H1 (cell line): ENCODE results near the gene EPHA5. TPM values are rescaled to one million over a fixed set of nuclear protein-coding genes. Genes with fewer than 3 reads are reported as not detected.

Source experiments
- CTCF ChIA-PET: fragments of 300-600 bp; sonication (Branson Sonifier 250); formaldehyde crosslinking; loops from one replicate; lab custom pipeline; 2021; ENCODE audit not compliant: partially characterized antibody; lab: Charles Lee
- POLR2A ChIA-PET: fragments of 300-600 bp; sonication (Branson Sonifier 250); formaldehyde crosslinking; loops from one replicate; lab custom pipeline; 2021; ENCODE audit warnings: inconsistent platforms; ENCODE audit not compliant: partially characterized antibody; lab: Charles Lee
- DNase-seq, 2 experiments: peaks; one replicate each; pipeline versions ENCODE4 v3.0.0 to v3.0.0-alpha.2; 2010 to 2022; ENCODE audit warnings: low spot score in 2 of 2, low read depth in 1 of 2, mixed read lengths in 1 of 2
- FAIRE-seq: peaks from 2 replicates; lab custom pipeline; 2011; peaks lifted over from hg19 to GRCh38; lab: Jason Lieb, UNC
- H2AFZ ChIP-seq: 2 replicates; pipeline ENCODE4 v1.8.1; 2012; ENCODE audit warnings: low read length, inconsistent platforms
- H2AK5ac ChIP-seq: 2 replicates; pipeline ENCODE4 v1.6.1; 2013; ENCODE audit warnings: low read depth, low read length
- H2BK120ac ChIP-seq: replicated peaks from 2 replicates; pipeline ENCODE3; 2013; ENCODE audit warnings: low read depth, low read length, inconsistent platforms
- H2BK12ac ChIP-seq: 2 replicates; pipeline ENCODE4 v1.6.1; 2013; ENCODE audit warnings: low read depth, low read length
- H2BK15ac ChIP-seq: 2 replicates; pipeline ENCODE4 v1.6.1; 2013; ENCODE audit warnings: low read length
- H2BK20ac ChIP-seq: 2 replicates; pipeline ENCODE4 v1.6.1; 2013; ENCODE audit warnings: low read length
- H2BK5ac ChIP-seq: 2 replicates; pipeline ENCODE4 v1.6.1; 2013; ENCODE audit warnings: low read depth, low read length
- H3K14ac ChIP-seq: 2 replicates; pipeline ENCODE4 v1.6.1; 2013; ENCODE audit warnings: inconsistent platforms; ENCODE audit not compliant: insufficient read length
- H3K18ac ChIP-seq: 2 replicates; pipeline ENCODE4 v1.6.1; 2013; ENCODE audit warnings: low read length; ENCODE audit errors: extremely low read depth
- H3K23ac ChIP-seq: 2 replicates; pipeline ENCODE4 v1.6.1; 2013; ENCODE audit warnings: inconsistent platforms; ENCODE audit not compliant: insufficient read length
- H3K23me2 ChIP-seq: 2 replicates; pipeline ENCODE4 v1.6.1; 2013; ENCODE audit warnings: low read depth, low read length
- H3K27ac ChIP-seq: 2 replicates; pipeline ENCODE4 v1.6.1; 2011; ENCODE audit warnings: low read depth, low read length, inconsistent platforms
- H3K27me3 ChIP-seq, 4 experiments: replicated peaks in 1 of 4; 1 replicate in 1 of 4; 2 replicates in 3 of 4; pipeline versions ENCODE4 v1.6.1 to v1.8.1; 2011 to 2013; ENCODE audit warnings: low read length in 3 of 4, mild to moderate bottlenecking in 3 of 4, inconsistent platforms in 2 of 4, mixed read lengths in 2 of 4, moderate library complexity in 1 of 4; ENCODE audit not compliant: control insufficient read depth in 3 of 4, insufficient read depth in 3 of 4; ENCODE audit errors: extremely low read depth in 1 of 4
- H3K36me3 ChIP-seq, 4 experiments: 2 replicates each; pipeline versions ENCODE4 v1.6.1 to v1.8.1; 2011 to 2013; ENCODE audit warnings: mild to moderate bottlenecking in 4 of 4, low read length in 3 of 4, moderate library complexity in 2 of 4, control low read depth in 1 of 4, inconsistent platforms in 1 of 4; ENCODE audit not compliant: insufficient read depth in 4 of 4, control insufficient read depth in 2 of 4
- H3K4ac ChIP-seq: replicated peaks from 2 replicates; pipeline ENCODE3; 2013; ENCODE audit warnings: low read length, low read depth, mixed read lengths, inconsistent platforms; ENCODE audit not compliant: insufficient read length
- H3K4me1 ChIP-seq, 4 experiments: replicated peaks in 1 of 4; 1 replicate in 1 of 4; 2 replicates in 3 of 4; pipeline versions ENCODE4 v1.6.1 to v1.8.1; 2011 to 2013; ENCODE audit warnings: low read length in 3 of 4, inconsistent platforms in 2 of 4, mixed read lengths in 1 of 4; ENCODE audit not compliant: insufficient read depth in 4 of 4, control insufficient read depth in 3 of 4
- H3K4me2 ChIP-seq, 2 experiments: 2 replicates each; pipeline versions ENCODE4 v1.6.1 to v1.8.1; 2011 to 2013; ENCODE audit warnings: low read depth in 2 of 2, low read length in 2 of 2, control low read depth in 1 of 2, inconsistent platforms in 1 of 2, mild to moderate bottlenecking in 1 of 2; ENCODE audit not compliant: insufficient read depth in 1 of 2
- H3K4me3 ChIP-seq, 4 experiments: fragments of 200-600, 300-600 bp in 1 of 4; sonication (generic), shearing (Covaris generic), sonication (Bioruptor Twin) in 1 of 4; 2 replicates each; pipeline versions ENCODE4 v1.5.1 to v1.8.1; 2011 to 2016; ENCODE audit warnings: low read length in 4 of 4, low read depth in 3 of 4, control low read depth in 2 of 4, inconsistent platforms in 2 of 4, mild to moderate bottlenecking in 2 of 4, mixed read lengths in 1 of 4, moderate library complexity in 1 of 4; ENCODE audit not compliant: insufficient read depth in 2 of 4; ENCODE audit errors: extremely low read depth in 1 of 4
- H3K56ac ChIP-seq: replicated peaks from 2 replicates; pipeline ENCODE3; 2013; ENCODE audit warnings: low read depth, mild to moderate bottlenecking, mixed read lengths, low read length, inconsistent platforms; ENCODE audit not compliant: insufficient read length
- H3K79me1 ChIP-seq: 2 replicates; pipeline ENCODE4 v1.6.1; 2013; ENCODE audit warnings: low read depth, low read length, control low read depth
- H3K79me2 ChIP-seq, 2 experiments: 2 replicates each; pipeline versions ENCODE4 v1.6.1 to v1.8.1; 2012 to 2013; ENCODE audit warnings: low read length in 2 of 2, mild to moderate bottlenecking in 2 of 2, inconsistent platforms in 1 of 2; ENCODE audit not compliant: insufficient read depth in 2 of 2, control insufficient read depth in 1 of 2
- H3K9ac ChIP-seq, 4 experiments: replicated peaks in 1 of 4; 1 replicate in 1 of 4; 2 replicates in 3 of 4; pipeline versions ENCODE4 v1.6.1 to v1.8.1; 2011 to 2013; ENCODE audit warnings: low read depth in 3 of 4, low read length in 3 of 4, control low read depth in 2 of 4, mild to moderate bottlenecking in 2 of 4, moderate library complexity in 2 of 4, inconsistent platforms in 1 of 4; ENCODE audit errors: extremely low read depth in 1 of 4
- H3K9me3 ChIP-seq, 2 experiments: 2 replicates each; pipeline versions ENCODE4 v1.6.1 to v1.8.1; 2012 to 2013; ENCODE audit warnings: mild to moderate bottlenecking in 2 of 2, moderate library complexity in 2 of 2, control low read depth in 1 of 2, inconsistent platforms in 1 of 2, low read depth in 1 of 2, low read length in 1 of 2, mixed read lengths in 1 of 2; ENCODE audit not compliant: insufficient read depth in 2 of 2
- H4K20me1 ChIP-seq, 2 experiments: replicated peaks in 1 of 2; 2 replicates each; pipeline versions ENCODE3 to v1.8.1; 2011 to 2013; ENCODE audit warnings: inconsistent platforms in 2 of 2, low read length in 2 of 2, mild to moderate bottlenecking in 1 of 2; ENCODE audit not compliant: insufficient read depth in 2 of 2, control insufficient read depth in 1 of 2
- H4K5ac ChIP-seq: 2 replicates; pipeline ENCODE4 v1.6.1; 2013; ENCODE audit warnings: low read length, low read depth, mixed read lengths, inconsistent platforms; ENCODE audit not compliant: insufficient read length
- H4K8ac ChIP-seq: 2 replicates; pipeline ENCODE4 v1.8.0; 2013; ENCODE audit warnings: mild to moderate bottlenecking, moderate library complexity, low read length, inconsistent platforms; ENCODE audit not compliant: insufficient read depth; ENCODE audit errors: extremely low read depth
- H4K91ac ChIP-seq: replicated peaks from 2 replicates; pipeline ENCODE3; 2013; ENCODE audit warnings: low read length, mixed read lengths, inconsistent platforms; ENCODE audit not compliant: insufficient read length
- ATF2 ChIP-seq: IDR thresholded peaks from 2 replicates; pipeline ENCODE4 v1.6.1; 2012; ENCODE audit warnings: low read length, inconsistent platforms
- EZH2 ChIP-seq: fragments of 200-600 bp; sonication (generic); IDR thresholded peaks from 2 replicates; pipeline ENCODE4 v1.7.1; 2012; ENCODE audit warnings: low read depth, mild to moderate bottlenecking, moderate library complexity, low read length, inconsistent platforms; ENCODE audit not compliant: severe bottlenecking
- KDM4A ChIP-seq: IDR thresholded peaks from one replicate; pipeline ENCODE4 v1.7.1; 2012; ENCODE audit warnings: low read depth, mild to moderate bottlenecking, moderate library complexity, low read length, inconsistent platforms; ENCODE audit not compliant: severe bottlenecking
- SIN3A ChIP-seq, 2 experiments: IDR thresholded peaks in 1 of 2; conservative IDR thresholded peaks in 1 of 2; 2 replicates each; pipeline ENCODE4 v1.6.1; 2011 to 2012; ENCODE audit warnings: low read length in 2 of 2, improper control_type of control experiment in 1 of 2, low read depth in 1 of 2, mild to moderate bottlenecking in 1 of 2
- SIRT6 ChIP-seq: IDR thresholded peaks from one replicate; pipeline ENCODE4 v1.7.1; 2012; ENCODE audit warnings: low read length, inconsistent platforms
- SP2 ChIP-seq: IDR thresholded peaks from 2 replicates; pipeline ENCODE4 v1.6.1; 2012; ENCODE audit warnings: mild to moderate bottlenecking, low read length, inconsistent platforms
- WGBS, 2 experiments: shearing (Covaris generic) in 1 of 2; methylation state at CpG; one replicate each; pipeline versions ENCODE4 v1.1.6 to v1.1.7; 2013 to 2015; ENCODE audit warnings: low lambda C conversion rate in 2 of 2, mixed read lengths in 2 of 2, inconsistent platforms in 1 of 2, low coverage in 1 of 2, missing lambda C conversion rate in 1 of 2; ENCODE audit not compliant: insufficient replicate concordance in 2 of 2, insufficient coverage in 1 of 2, insufficient read length in 1 of 2; ENCODE audit errors: extremely low coverage in 1 of 2, missing lambda C conversion rate in 1 of 2; 5-methylcytosine and 5-hydroxymethylcytosine counted together
- polyA plus RNA-seq, 7 experiments: library from polyadenylated mRNA; depleted of rRNA in 3 of 7; stranded (reverse) in 5 of 7; unstranded in 2 of 7; fragments of >200 nt in 5 of 7; fragments of 200-250 nt in 2 of 7; gene quantifications; 1 replicate in 5 of 7; 2 replicates in 1 of 7; 4 replicates in 1 of 7; pipeline versions ENCODE4 v1.2.1 to v1.2.3, GENCODE V29; 2011 to 2013; ENCODE audit warnings: missing spikeins in 2 of 7, mixed read lengths in 2 of 7
- total RNA-seq: library from RNA; stranded (reverse); fragmentation: NEBNext Ultra II Directional; extraction: Animal tissue kit (Norgen Biotek cat#: 25700); gene quantifications from 2 replicates; pipeline ENCODE4 v1.2.1, GENCODE V29; 2021
- TF ChIP-seq, protein P1 (sequence below): IDR thresholded peaks from 2 replicates; pipeline ENCODE4 v1.6.1; 2012; ENCODE audit warnings: inconsistent platforms
- TF ChIP-seq, protein P2 (sequence below): IDR thresholded peaks from 2 replicates; pipeline ENCODE4 v1.6.1; 2012; ENCODE audit warnings: inconsistent platforms

Gene EPHA5
- total and polyA plus RNA-seq, 2 of the 8 experiments (the other 6 are each of a cell fraction or from before 2014, with no cell fraction given) = 0.03 to 0.11 TPM

GRCh38 chr4:65669111-65670019 is 924 bp downstream of the EPHA5 start:
- Histone ChIP-seq H3K56ac (no peak overlapping the region), H3K79me2 (no peaks in the 10 kb centered on the region), H3K79me1 (no peaks in the 10 kb centered on the region), H3K23me2 (peaks cover 27% of the 10 kb centered on the region), H3K36me3 (no peaks in the 10 kb centered on the region), H4K5ac (no peak overlapping the region), H2AFZ (peak overlapping the region; percentile 31; the same call in 1 of the 2 replicates), H4K91ac (no peak overlapping the region), H3K9me3 (no peaks in the 10 kb centered on the region), H3K18ac (no peak overlapping the region), H3K27me3 (peaks cover 25 to 62% (median 44%) of the 10 kb centered on the region in 4 experiments), H3K9ac (no peak overlapping the region), H3K4me1 (peaks cover 5 to 18% (median 7%) of the 10 kb centered on the region in 4 experiments; a peak in 6 of 7 replicates), H4K20me1 (no peaks in the 10 kb centered on the region), H3K4ac (no peak overlapping the region), H3K14ac (no peak overlapping the region), H4K8ac (no peak overlapping the region), H3K23ac (no peak overlapping the region), H2BK15ac (no peak overlapping the region), H3K4me3 (peak overlapping the region; percentile 24 to 58 (median 52)), H2BK5ac (no peak overlapping the region), H3K4me2 (peak overlapping the region; percentile 77 to 99), H2BK120ac (no peak overlapping the region), H3K27ac (no peak overlapping the region), H2AK5ac (no peak overlapping the region), H2BK20ac (no peak overlapping the region), H2BK12ac (0 out of 2 replicates have a peak overlapping the region, but pooled peaks have one; percentile 30)
- FAIRE-seq (no peak), DNase-seq (peak in 1 of 2 experiments; percentile 71)
- 3% methylated on average over 45 of the region's 60 CpGs; no CpG with 5 or more reads in 1 of the 2 experiments for WGBS, 2 experiments
- POLR2A ChIA-PET = no interaction called here
- CTCF ChIA-PET = interaction anchor here (0.6 to 2.1 kb wide), 2 partner anchors 12 to 798 kb away, joined by 3 to 7 read pairs; no protein-coding TSS in a partner anchor
- TF ChIP-seq, protein P1, sequence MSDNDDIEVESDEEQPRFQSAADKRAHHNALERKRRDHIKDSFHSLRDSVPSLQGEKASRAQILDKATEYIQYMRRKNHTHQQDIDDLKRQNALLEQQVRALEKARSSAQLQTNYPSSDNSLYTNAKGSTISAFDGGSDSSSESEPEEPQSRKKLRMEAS = peak; percentile 92
- no peak for TF ChIP-seq SP2
- TF ChIP-seq EZH2 = peak; percentile 57
- TF ChIP-seq ATF2 = no peak
- no peak for TF ChIP-seq SIRT6
- TF ChIP-seq KDM4A = peak; percentile 62
- TF ChIP-seq, protein P2, sequence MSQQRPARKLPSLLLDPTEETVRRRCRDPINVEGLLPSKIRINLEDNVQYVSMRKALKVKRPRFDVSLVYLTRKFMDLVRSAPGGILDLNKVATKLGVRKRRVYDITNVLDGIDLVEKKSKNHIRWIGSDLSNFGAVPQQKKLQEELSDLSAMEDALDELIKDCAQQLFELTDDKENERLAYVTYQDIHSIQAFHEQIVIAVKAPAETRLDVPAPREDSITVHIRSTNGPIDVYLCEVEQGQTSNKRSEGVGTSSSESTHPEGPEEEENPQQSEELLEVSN = peak; percentile 80; the same call in 1 of the 2 replicates
- TF ChIP-seq SIN3A (conservative IDR thresholded peaks at IDR 0.05 in 1 of 2, IDR thresholded peaks at IDR 0.05 in 1 of 2; ENCODE audit: low read depth in 1 of 2, low read length in 2 of 2) = 0 out of 4 replicates have a peak, but pooled peaks of 1 of the 2 experiments have one; percentile 20
